Testis (tissue), 5 donors: ENCODE measurements around the gene ZNF425. TPM values are rescaled to one million over a fixed set of nuclear protein-coding genes. Genes with fewer than 3 reads are reported as not detected.

Experiments
- DNase-seq: peaks from one replicate; pipeline ENCODE4 v3.0.0-alpha.2; 2019
- H3K27ac ChIP-seq, 2 donors: fragments of 200-600 bp; sonication (generic); one replicate each; pipeline ENCODE4 v1.5.1; 2019
- H3K27me3 ChIP-seq: fragments of 200-600 bp; sonication (generic); one replicate; pipeline ENCODE4 v1.5.1; 2019
- H3K36me3 ChIP-seq: fragments of 200-600 bp; sonication (generic); one replicate; pipeline ENCODE4 v1.5.1; 2017; ENCODE audit warnings: low read depth; ENCODE audit errors: missing control alignments
- H3K4me1 ChIP-seq: fragments of 200-600 bp; sonication (generic); one replicate; pipeline ENCODE4 v1.5.1; 2019
- H3K4me3 ChIP-seq, 2 donors: fragments of 200-600 bp; sonication (generic); one replicate each; pipeline ENCODE4 v1.5.1; 2017 to 2019
- H3K9me3 ChIP-seq: fragments of 200-600 bp; sonication (generic); one replicate; pipeline ENCODE4 v1.5.1; 2017
- CTCF ChIP-seq, 3 experiments: fragments of 450-650 bp in 2 of 3; fragments of 200-600 bp in 1 of 3; sonication (generic) in 1 of 3; IDR thresholded peaks; one replicate each; pipeline ENCODE4 v1.5.1; 2016 to 2019; ENCODE audit warnings: antibody characterized with exemption in 3 of 3, mild to moderate bottlenecking in 2 of 3, moderate library complexity in 1 of 3
- POLR2A ChIP-seq: fragments of 450-650 bp; IDR thresholded peaks from one replicate; pipeline ENCODE4 v1.6.1; 2017; ENCODE audit warnings: antibody characterized with exemption, mild to moderate bottlenecking, moderate library complexity
- WGBS, 2 donors: methylation state at CpG; one replicate each; pipeline ENCODE4 v1.1.5; 2018; 5-methylcytosine and 5-hydroxymethylcytosine counted together
- intact Hi-C: fragments of 100-400 bp; cut with DNase I; formaldehyde crosslinking; loops from one replicate; pipeline ENCODE4 v1.15.1; 2023; ENCODE audit warnings: low total_unique reads
- long read RNA-seq, 2 donors: transcript quantifications; one replicate each; lab custom pipeline, GENCODE V29; 2026
- polyA plus RNA-seq: library from polyadenylated mRNA; stranded (reverse); fragments of 350-450 nt; fragmentation: Illumina TruSeq; extraction: RNeasy Lipid Tissue Mini Kit (QIAGEN cat#74804); gene quantifications from one replicate; pipeline ENCODE4 v1.2.3, GENCODE V29; 2014; ENCODE audit warnings: low read depth, low replicate concordance; ENCODE audit not compliant: insufficient read depth
- total RNA-seq, 2 donors: library from RNA; depleted of rRNA; stranded (reverse); fragments of >200 nt; gene quantifications; one replicate each; pipeline ENCODE4 v1.2.3, GENCODE V29; 2016

The ZNF425 gene
- total RNA-seq = 1 to 10 TPM; 3.0 to 4.3 TPM
- polyA plus RNA-seq = 3.4 TPM
- long read RNA-seq, donor 1, partial matches to known transcripts = 0 of 8 reads
- long read RNA-seq, donor 1, other reads (novel, unspliced or antisense) = 6 of 8 reads
- long read RNA-seq, donor 2, partial matches to known transcripts = 0 of 2 reads
- long read RNA-seq, donor 2, other reads (novel, unspliced or antisense) = 0 of 2 reads

- peaks cover 10% of the 10 kb centered on the region for H3K4me1 ChIP-seq
- H3K36me3 ChIP-seq = no peaks in the 10 kb centered on the region
- 0 to 1% methylated on average over 12 to 61 of the region's 72 CpGs for WGBS, 2 donors
- intact Hi-C loops = no loop called here
- H3K9me3 ChIP-seq = no peaks in the 10 kb centered on the region
- peak; percentile 89 for DNase-seq
- H3K4me3 ChIP-seq = peak within 1 kb of the TSS; percentile 65 to 79
- TF ChIP-seq CTCF (IDR thresholded peaks at IDR 0.05) (peak; percentile 94 to 99 (median 99)), POLR2A (peak; percentile 85)
- H3K27ac ChIP-seq = peak within 1 kb of the TSS; percentile 96 to 98
- H3K27me3 ChIP-seq = no peaks in the 10 kb centered on the region
Observed at GRCh38 chr7:149125863-149126661, at the start of gene ZNF425. Gene ZNF425, minus strand, starts transcription at chr7:149126324. Its CDS starts 111 bp downstream, at chr7:149126213.

GRCh38 chr7:149175150-149175549 lies 49.0 kb upstream of the ZNF425 start:
- intact Hi-C loops = no loop called here
- H3K9me3 ChIP-seq = no peaks in the 10 kb centered on the region
- TF ChIP-seq POLR2A (no peak), CTCF (IDR thresholded peaks at IDR 0.05) (no peak)
- H3K4me3 ChIP-seq = no peak overlapping the region
- no peak overlapping the region for H3K27ac ChIP-seq
- H3K27me3 ChIP-seq = no peaks in the 10 kb centered on the region
- no peaks in the 10 kb centered on the region for H3K36me3 ChIP-seq
- no peak for DNase-seq
- 95 to 98% methylated on average over 2 of the region's 2 CpGs for WGBS, 2 donors
- H3K4me1 ChIP-seq = no peaks in the 10 kb centered on the region

GRCh38 chr7:149172534-149172920 lies 46.4 kb upstream of the ZNF425 start:
- WGBS, 2 donors = 85 to 98% methylated on average over 1 of the region's 1 CpG
- TF ChIP-seq POLR2A = no peak
- TF ChIP-seq CTCF (IDR thresholded peaks at IDR 0.05) = no peak
- DNase-seq = no peak
- H3K27me3 ChIP-seq = no peaks in the 10 kb centered on the region
- no peak overlapping the region for H3K4me3 ChIP-seq
- no peaks in the 10 kb centered on the region for H3K36me3 ChIP-seq
- intact Hi-C loops = no loop called here
- H3K9me3 ChIP-seq = no peaks in the 10 kb centered on the region
- H3K4me1 ChIP-seq = no peaks in the 10 kb centered on the region
- H3K27ac ChIP-seq = no peak overlapping the region

GRCh38 chr7:149171892-149172533 lies 45.9 kb upstream of the ZNF425 start:
- 83 to 85% methylated on average over 9 of the region's 9 CpGs for WGBS, 2 donors
- H3K27me3 ChIP-seq = no peaks in the 10 kb centered on the region
- no peak overlapping the region for H3K4me3 ChIP-seq
- no peaks in the 10 kb centered on the region for H3K9me3 ChIP-seq
- DNase-seq = no peak
- H3K4me1 ChIP-seq = no peaks in the 10 kb centered on the region
- no peak overlapping the region for H3K27ac ChIP-seq
- TF ChIP-seq CTCF (IDR thresholded peaks at IDR 0.05) (no peak), POLR2A (no peak)
- intact Hi-C loops = no loop called here
- no peaks in the 10 kb centered on the region for H3K36me3 ChIP-seq
